ENCODE measurements around the gene RHBDD1.
A peak's percentile ranks its signal among the peaks of the same experiment; 100 is the strongest.

Gene RHBDD1

DNA sequence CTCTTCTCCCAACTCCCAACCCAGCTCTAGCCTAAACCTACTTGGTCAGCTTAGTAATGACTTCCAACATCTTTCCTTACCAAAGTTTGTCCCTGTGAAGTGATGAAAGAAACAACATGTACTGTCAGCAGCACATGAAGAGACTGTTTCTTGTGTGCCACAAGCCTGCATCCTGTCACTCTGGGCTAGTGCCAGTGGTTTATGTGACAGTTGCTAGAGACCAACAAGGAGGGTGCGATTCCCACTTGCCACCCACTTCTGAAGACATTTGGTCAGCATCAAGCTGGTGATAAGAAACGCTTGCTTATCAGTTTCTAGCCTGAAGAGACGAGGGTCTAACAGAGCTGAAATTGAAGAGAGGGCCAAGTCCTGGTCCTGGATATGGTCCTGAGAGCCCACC lies 195.5 kb downstream of the RHBDD1 start:
- DNase-seq, result no peak

DNA sequence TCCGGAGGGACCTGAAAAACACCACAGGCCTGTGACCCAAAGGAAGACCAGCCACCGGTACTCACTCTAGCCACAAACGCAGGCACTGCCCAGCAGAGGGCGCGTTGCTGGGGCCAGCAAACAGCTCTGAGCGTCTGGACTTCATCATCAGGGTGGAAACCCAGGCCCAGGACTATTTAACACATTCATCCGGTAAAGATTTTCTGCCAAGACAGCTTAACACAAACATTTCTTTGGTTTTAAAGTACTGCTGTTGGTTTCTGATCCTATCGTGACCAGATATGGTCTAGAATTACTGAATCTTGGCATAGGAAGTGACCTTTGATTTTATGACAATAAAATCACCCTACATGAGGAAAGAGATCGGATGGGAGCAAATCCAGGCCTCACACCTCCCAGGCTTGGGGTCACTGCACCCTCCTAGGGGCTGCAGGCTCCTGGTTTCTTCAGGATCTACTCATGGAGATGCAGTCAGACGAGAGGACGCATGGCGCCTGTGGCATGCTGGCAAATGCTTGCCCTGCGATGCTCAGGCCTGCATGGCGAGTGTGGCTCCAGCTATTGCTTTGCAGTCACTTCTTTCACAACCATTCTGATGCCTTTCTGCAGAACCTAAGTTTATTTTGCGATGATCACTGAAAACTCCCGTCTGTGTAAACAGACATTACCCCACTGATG lies 197.8 kb downstream of the RHBDD1 start:
- DNase-seq, result peak; percentile 26

DNA sequence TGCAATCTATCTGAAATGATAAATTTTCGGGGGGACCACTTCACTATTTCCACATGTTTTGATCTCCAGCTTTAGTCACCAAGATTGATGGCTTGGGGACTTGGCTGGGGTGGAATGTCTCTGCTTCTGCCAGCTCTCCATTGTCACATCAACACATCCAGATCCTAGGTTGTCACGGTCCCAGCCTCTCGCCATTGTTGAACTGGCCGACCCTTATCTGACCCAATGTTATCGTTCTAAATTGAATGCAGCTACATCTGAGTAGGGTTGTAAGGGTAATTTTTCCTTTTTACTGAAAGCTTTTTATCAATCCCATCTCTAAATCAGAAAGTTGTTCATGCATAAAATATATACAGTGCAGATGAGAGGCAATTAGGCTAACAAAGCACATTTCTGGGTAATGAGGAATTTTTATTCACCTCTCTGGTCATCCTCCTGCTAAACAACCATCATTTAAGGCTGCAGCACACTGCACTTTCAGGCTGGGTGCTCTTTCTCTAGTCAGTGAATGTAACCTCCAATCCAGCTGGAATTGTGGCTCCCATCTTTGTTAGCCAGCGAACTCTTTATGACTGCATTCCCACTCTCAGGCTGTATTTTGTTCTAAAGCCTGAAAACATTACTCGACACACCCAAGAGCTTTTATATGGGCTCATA lies 200.0 kb downstream of the RHBDD1 start:
- no peak for DNase-seq

DNA sequence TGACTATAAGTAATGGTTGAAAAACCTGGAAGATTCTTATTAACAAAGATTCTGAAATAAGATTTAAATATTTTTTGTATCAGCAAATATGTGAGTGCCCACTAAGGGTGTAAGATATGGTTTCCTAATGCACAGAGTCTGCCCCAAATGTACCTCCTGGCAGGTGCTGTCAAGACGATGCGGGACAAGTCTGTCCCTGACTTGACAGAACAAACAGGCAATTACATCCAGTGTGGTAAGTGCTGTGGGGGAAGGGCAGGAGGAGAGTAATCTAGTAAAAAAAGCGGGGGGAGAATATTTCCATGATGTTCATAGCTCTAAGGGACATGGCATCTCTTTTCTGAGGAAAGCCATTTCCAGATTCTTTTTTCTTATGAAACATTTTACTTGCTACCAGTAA lies 200.7 kb downstream of the RHBDD1 start:
- no peak for DNase-seq

DNA sequence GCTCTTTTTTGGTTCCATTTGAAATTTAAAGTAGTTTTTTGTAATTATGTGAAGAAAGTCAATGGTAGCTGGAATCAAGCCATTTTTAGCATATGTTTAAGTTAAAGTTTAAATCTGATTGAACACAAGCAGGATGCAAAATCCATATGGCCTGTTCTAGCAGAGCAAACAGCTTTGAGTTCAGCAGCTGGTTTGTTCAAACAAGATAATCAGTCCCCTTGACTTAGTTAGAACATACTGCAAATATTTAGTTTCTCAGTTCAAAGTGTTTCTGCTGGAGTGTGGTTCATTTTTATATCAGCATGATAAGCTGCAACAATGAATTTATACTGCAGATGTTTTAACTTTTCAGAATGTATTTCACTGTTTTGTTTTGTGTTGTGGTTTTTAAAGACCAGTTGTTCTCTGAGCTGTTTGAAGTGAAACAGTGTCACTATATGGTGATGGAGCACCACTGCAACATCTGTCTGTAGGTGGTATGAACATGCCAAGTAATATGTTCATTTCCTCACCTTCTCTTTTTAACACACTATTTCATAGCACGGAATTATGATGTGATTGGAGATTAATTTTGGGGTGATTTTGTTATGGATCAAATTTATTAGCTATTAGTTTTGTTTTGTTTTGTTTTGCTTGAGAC lies 202.8 kb downstream of the RHBDD1 start:
- DNase-seq, result no peak

DNA sequence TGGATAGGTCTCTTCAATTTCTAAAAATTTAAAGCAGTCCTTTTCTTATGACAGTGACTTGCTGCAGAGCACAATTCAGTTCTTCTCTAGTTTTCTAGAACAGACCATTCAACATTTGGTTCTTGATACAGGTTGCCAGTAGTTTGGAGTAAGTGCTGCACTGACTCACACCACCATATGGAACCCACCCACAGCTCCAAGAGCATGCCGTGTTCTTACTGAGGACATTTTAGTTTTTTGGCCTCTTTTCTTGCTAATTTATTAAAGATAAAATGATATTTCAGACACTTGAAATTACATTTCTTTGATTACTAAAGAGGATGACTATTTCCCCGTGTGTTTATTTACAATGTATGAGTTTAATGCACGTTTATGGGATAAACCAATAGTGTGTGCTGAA lies 208.1 kb downstream of the RHBDD1 start:
- DNase-seq, result no peak

All from right kidney (tissue), 1 donor.